Islet precursor cell (in vitro differentiated cells): ENCODE results near the gene AGTR1.
"Not testable (repeated sequence)": the region's sequence is repeated elsewhere in the genome, so short reads cannot be mapped to it uniquely, and the experiment has no call there.

Experiments
- DNase-seq: peaks from one replicate; pipeline ENCODE4 v3.0.0-alpha.2; 2018

Gene AGTR1

GRCh38 chr3:148718982-148719862 is 21.5 kb downstream of the AGTR1 start:
- DNase-seq, result no peak

- DNase-seq, result no peak
These were observed 23.2 kb downstream of the AGTR1 start for GRCh38 chr3:148720873-148721272.

DNA sequence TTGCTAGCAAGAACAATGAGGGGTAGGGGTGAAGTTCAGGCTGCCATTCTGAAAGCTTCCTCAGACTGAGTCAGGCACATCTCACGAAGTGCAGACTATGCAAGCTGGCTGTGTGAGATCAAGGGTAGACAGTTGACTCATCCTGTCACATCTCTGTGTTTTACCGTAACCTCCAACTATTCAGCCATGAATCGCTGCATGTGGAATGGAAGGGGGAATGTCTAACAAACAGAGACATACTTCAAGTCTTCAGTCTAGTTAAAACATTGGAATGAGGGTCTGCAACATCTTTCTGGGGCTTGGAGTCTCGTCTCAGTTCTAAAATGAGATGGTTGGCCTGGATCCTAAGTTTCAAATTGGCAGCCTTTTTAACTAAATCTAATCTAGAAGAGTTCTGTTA is 25.9 kb downstream of the AGTR1 start:
- peak; percentile 86 for DNase-seq

GRCh38 chr3:148727231-148727630 is 29.5 kb downstream of the AGTR1 start:
- DNase-seq, result peak; percentile 75

DNA sequence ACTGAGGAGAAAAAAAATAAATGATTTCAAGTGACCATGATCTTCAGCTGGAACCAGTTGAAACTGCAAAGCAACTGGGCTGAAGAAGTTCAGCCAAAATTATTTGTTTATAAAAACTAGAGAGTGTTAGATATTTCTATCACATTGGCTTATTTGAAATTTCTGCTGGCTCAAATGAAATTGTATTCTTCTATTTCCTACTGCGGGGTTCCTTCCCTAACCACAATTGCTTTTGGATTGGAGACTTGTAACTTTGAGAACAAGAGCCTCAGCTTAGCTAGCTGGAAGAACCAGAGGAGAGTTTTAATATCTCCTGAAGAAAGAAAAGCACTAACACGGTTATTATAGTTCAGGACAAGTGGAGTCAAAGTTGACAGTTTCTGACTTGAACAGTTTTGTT is 31.1 kb downstream of the AGTR1 start:
- DNase-seq, result no peak

DNA sequence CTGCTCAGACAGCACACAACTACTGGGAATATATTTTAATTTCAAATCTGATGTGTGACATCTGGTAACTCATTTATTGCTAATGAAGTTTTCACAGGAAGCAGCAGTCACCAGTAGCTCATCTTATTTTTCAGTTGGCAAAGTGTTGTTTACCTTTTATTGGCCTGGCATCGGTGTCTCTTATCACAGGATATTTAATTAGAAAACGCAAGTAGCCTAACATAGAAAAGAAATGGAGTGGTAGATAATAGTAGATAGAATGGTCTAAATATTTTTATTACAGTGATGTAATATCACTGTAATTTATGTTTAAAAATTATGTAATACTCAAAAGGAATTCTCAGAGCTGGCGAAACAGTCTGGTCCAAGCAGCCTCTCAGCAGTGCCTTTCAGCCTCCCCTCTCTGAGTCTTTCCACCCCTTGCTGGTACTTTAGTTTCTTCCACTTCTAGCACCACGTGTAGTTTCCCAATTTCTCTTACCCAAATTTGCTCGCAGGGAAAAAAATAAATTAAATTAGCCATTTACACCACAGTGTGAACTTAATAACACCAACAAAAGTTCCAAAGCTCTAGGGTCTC is 31.9 kb downstream of the AGTR1 start:
- no peak for DNase-seq

DNA sequence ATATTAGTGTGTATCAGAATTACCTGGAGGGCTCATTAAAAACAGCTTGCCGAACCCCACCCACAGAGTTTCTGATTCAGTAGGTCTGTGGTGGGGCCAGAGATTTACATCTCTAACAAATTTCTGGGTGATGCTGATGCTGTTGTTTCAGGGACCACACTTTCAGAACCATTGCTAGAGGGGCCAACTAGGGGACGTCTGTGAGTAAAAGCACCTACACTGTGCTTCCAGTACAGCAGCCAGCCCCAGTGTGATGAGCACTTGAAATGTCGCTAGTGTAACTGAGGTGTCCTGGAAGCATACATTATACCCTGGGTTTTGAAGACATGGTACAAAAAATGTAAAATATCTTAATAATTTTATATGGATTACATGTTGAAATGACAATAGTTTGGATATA is 33.0 kb downstream of the AGTR1 start:
- DNase-seq, result no peak

DNA sequence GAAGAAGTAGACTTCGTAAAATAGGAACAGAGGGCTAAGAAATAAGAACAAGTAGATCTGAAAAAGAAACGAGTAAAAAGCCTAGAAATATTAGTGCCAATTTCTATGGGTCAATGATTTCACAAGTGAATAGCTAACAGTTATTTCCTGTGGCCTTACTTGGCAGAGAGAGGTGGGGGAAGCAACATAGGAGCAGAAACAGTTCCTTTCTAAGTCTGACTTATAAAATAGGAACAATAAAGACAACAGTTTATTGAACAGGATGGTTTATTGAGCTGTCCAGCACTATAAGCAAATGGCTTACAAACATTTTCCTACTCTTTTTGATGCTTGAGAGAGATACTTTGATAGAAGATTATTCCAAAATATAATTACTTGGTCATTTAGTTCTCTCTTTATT is 37.9 kb downstream of the AGTR1 start:
- DNase-seq, result no peak

GRCh38 chr3:148736086-148736485 is 38.4 kb downstream of the AGTR1 start:
- no peak for DNase-seq

- DNase-seq, result no peak
These were observed 39.4 kb downstream of the AGTR1 start for GRCh38 chr3:148737104-148737530.

- DNase-seq, result no peak
These were observed 42.0 kb downstream of the AGTR1 start for GRCh38 chr3:148739720-148740119.

DNA sequence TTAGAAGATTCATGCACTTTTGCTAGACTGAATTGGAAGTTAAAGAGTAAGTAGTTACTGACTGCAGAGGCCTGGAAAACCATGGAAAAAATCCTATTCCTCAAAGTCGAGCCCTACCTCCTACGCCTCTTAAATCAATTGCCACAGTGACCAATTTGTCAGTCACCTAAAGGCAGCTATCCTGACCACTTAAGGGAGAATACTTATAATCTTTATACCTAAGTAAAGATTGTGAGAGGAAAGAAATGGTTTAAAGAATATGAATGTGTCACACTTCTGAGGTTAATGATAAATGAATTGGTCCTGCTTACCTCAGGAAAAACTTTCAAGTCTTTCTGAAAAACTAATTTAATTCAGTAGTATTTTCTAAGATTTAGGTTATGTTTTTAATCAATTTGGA is 42.6 kb downstream of the AGTR1 start:
- DNase-seq, result no peak

- no peak for DNase-seq
These were observed 43.5 kb downstream of the AGTR1 start for GRCh38 chr3:148741219-148741618.

DNA sequence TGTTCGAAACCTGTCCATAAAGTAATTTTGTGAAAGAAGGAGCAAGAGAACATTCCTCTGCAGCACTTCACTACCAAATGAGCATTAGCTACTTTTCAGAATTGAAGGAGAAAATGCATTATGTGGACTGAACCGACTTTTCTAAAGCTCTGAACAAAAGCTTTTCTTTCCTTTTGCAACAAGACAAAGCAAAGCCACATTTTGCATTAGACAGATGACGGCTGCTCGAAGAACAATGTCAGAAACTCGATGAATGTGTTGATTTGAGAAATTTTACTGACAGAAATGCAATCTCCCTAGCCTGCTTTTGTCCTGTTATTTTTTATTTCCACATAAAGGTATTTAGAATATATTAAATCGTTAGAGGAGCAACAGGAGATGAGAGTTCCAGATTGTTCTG is 44.4 kb downstream of the AGTR1 start:
- DNase-seq, result no peak

DNA sequence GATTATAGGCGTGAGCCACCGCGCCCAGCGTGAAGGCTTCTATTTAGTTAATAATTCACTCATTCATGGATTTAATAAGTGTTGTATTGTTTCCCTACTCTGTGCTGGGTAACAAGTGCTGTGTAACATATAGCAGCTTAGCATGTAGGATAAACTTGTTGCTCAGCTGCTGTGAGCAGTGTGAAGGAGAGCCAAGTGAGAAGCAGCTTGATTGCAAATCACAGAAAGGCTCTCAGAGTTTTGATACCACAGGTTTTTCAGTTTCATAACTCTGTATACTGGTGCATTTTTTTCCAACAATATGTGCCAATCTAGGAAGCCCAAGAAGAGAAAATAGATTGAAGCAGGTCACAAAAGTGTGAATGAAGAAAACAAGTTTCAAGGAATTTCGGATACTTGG is 48.4 kb downstream of the AGTR1 start:
- DNase-seq, result no peak

GRCh38 chr3:148748283-148748682 is 50.6 kb downstream of the AGTR1 start:
- DNase-seq, result no peak

- DNase-seq, result no peak
These were observed 52.6 kb downstream of the AGTR1 start for GRCh38 chr3:148750296-148750695.

DNA sequence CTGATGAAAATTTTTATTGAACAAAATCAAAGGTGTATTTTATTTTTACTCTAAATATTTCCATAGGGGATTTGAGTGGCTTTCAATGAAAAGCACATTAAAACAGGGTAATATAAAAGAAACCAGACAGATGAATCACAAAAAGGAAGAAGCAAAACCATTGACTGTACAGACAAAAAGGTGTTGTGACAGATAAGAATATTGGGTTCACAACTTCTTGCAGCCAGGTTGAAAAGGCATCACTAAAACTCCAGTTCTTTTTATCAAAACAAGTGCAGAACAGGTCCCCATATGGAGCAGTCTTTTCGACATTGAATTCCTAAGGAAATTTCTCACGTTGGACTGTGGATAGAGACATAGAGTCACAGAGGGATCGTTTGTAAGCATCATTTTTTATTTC is 53.8 kb downstream of the AGTR1 start:
- DNase-seq, result no peak

DNA sequence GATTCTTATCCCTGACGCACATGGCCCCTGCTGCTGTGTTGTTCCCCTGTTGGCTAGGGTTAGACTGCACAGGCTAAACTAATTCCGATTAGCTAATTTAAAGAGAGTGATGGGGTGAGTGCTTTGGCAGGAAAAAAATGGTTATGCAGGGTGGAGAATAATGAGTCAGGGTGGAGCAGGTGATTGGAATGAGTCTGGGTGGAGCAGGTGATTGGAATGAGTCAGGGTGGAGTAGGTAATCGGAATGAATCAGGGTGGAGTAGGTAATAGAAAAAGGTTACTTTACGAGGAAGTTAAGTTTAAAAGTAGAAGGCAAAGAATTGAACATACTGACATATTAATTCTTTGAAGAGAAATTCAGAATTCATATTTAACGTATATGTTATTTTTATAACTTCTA is 55.7 kb downstream of the AGTR1 start:
- DNase-seq, result not testable (repeated sequence)

DNA sequence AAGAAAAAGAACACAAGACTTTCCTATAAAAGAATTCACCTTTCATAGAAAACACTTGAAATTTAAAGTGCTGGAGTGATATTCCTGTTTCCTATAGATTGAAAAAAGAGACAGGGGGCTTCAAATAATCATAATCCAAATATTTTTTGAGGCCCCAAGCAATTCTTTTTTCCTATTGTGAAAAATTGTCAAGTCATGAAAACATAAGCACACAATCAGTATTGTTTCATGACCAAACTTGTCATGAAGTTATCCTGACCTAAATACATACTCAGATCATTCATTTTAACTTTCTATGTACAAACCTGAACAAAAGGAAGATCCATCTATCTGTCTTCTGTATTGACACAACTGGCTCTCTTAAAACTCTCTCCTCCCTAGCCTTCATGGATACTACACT is 57.9 kb downstream of the AGTR1 start:
- DNase-seq, result no peak

- DNase-seq, result no peak
These were observed 58.6 kb downstream of the AGTR1 start for GRCh38 chr3:148756311-148756710.

GRCh38 chr3:148757238-148758215 is 59.8 kb downstream of the AGTR1 start:
- DNase-seq, result no peak

DNA sequence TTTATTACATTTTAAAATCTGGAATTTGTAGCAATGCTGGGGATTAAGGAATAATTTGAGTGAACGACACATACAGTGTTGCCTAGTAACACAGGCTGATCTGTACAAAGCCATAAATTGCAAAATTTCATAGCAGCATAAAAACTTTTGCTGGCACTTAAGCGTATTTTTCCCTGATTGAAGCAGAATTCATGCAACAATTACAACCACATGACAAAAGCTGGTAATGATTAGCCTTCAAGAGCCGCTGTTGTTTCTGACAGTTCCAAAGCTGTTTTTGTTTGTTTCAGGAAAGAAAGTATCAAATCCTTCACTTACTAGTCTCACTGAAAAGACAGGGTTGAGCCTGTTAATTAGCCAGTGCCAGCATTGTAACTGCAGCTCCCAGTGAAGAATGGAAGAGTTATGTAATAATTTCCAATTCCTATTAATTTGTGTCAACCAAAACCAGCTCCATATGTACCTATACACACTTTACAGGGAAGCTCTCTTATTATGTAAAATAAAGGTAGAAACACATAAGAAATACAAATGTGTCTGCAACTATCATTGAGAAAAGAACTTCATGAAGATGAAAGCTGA is 60.7 kb downstream of the AGTR1 start:
- DNase-seq, result no peak
